ENCODE data around the gene AAMP. TPM values are rescaled to one million over a fixed set of nuclear protein-coding genes. Genes with fewer than 3 reads are reported as not detected.

The AAMP gene
- total RNA-seq, 1 donor from 2014 or later: 67.6 TPM

DNA sequence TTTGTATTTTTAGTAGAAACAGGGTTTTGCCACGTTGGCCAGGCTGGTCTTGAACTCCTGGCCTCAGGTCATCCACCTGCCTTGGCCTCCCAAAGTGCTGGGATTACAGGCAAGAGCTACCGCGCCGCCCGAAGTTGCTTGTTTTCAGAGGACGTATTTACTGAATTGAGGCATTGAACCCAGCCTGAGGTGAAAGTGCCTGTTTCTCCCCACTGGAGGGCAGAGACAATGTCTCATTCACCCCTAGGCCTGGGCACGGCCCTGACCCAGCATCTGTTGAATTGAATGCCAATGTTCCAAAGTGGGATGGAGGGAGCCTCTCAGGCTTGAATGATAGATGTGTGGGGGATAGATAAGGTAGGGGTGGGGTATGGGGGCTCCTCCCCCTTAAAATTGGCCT, 26.9 kb upstream of the AAMP start:
- TF ChIP-seq, protein P1, sequence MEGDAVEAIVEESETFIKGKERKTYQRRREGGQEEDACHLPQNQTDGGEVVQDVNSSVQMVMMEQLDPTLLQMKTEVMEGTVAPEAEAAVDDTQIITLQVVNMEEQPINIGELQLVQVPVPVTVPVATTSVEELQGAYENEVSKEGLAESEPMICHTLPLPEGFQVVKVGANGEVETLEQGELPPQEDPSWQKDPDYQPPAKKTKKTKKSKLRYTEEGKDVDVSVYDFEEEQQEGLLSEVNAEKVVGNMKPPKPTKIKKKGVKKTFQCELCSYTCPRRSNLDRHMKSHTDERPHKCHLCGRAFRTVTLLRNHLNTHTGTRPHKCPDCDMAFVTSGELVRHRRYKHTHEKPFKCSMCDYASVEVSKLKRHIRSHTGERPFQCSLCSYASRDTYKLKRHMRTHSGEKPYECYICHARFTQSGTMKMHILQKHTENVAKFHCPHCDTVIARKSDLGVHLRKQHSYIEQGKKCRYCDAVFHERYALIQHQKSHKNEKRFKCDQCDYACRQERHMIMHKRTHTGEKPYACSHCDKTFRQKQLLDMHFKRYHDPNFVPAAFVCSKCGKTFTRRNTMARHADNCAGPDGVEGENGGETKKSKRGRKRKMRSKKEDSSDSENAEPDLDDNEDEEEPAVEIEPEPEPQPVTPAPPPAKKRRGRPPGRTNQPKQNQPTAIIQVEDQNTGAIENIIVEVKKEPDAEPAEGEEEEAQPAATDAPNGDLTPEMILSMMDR (IDR thresholded peaks at IDR 0.05; ENCODE audit: unreplicated experiment): no peak
- Mint-ChIP-seq H3K9me3 (ENCODE audit: unreplicated experiment) (no peaks in the 10 kb centered on the region), H3K27ac (ENCODE audit: unreplicated experiment) (no peak overlapping the region), H3K4me1 (ENCODE audit: unreplicated experiment) (peaks cover 6% of the 10 kb centered on the region), H3K4me3 (ENCODE audit: unreplicated experiment) (no peak overlapping the region), H3K27me3 (ENCODE audit: unreplicated experiment) (peaks cover 4% of the 10 kb centered on the region), H3K36me3 (ENCODE audit: low read depth, unreplicated experiment) (peaks cover 3% of the 10 kb centered on the region)
- no peak for DNase-seq (ENCODE audit: low spot score)

GRCh38 chr2:218296200-218296599, 26.3 kb upstream of the AAMP start:
- H3K36me3 Mint-ChIP-seq (ENCODE audit: low read depth, unreplicated experiment): peaks cover 3% of the 10 kb centered on the region
- no peak overlapping the region for H3K27ac Mint-ChIP-seq (ENCODE audit: unreplicated experiment)
- no peaks in the 10 kb centered on the region for H3K9me3 Mint-ChIP-seq (ENCODE audit: unreplicated experiment)
- DNase-seq (ENCODE audit: low spot score): no peak
- H3K27me3 Mint-ChIP-seq (ENCODE audit: unreplicated experiment): peaks cover 4% of the 10 kb centered on the region
- TF ChIP-seq, protein P1 (IDR thresholded peaks at IDR 0.05; ENCODE audit: unreplicated experiment): no peak
- peaks cover 12% of the 10 kb centered on the region for H3K4me1 Mint-ChIP-seq (ENCODE audit: unreplicated experiment)
- no peak overlapping the region for H3K4me3 Mint-ChIP-seq (ENCODE audit: unreplicated experiment)

GRCh38 chr2:218295029-218295428, 25.1 kb upstream of the AAMP start:
- TF ChIP-seq, protein P1 (IDR thresholded peaks at IDR 0.05; ENCODE audit: unreplicated experiment): no peak
- H3K27me3 Mint-ChIP-seq (ENCODE audit: unreplicated experiment): peaks cover 6% of the 10 kb centered on the region
- no peaks in the 10 kb centered on the region for H3K9me3 Mint-ChIP-seq (ENCODE audit: unreplicated experiment)
- no peak for DNase-seq (ENCODE audit: low spot score)
- peaks cover 8% of the 10 kb centered on the region for H3K36me3 Mint-ChIP-seq (ENCODE audit: low read depth, unreplicated experiment)
- H3K4me3 Mint-ChIP-seq (ENCODE audit: unreplicated experiment): no peak overlapping the region
- H3K27ac Mint-ChIP-seq (ENCODE audit: unreplicated experiment): no peak overlapping the region
- H3K4me1 Mint-ChIP-seq (ENCODE audit: unreplicated experiment): peaks cover 24% of the 10 kb centered on the region

DNA sequence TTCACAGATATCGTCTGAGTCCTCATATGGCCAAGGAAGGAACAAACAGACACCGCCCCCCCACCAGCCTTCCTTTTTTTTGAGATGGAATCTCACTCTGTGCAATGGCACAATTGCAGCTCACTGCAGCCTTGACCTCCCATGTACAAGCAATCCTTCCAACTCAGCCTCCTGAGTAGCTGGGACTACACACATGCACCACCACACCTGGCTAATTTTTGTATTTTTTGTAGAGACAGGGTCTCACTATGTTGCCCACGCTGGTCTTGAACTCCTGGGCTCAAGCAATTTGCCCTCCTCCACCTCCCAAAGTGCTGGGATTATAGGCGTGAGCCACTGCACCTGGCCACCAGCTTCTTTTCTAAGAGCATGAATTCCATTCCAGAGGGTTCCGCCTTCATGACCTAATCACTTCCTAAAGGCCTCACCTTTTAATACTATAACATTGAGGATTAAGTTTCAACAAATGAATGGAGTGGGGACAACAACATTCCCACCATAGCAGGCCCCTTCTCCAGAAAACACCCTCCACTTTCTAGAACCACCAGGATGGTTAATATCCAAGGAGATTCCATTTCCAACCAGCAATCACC, 24.6 kb upstream of the AAMP start:
- H3K27me3 Mint-ChIP-seq (ENCODE audit: unreplicated experiment): peaks cover 6% of the 10 kb centered on the region
- H3K4me1 Mint-ChIP-seq (ENCODE audit: unreplicated experiment): peaks cover 29% of the 10 kb centered on the region
- H3K9me3 Mint-ChIP-seq (ENCODE audit: unreplicated experiment): no peaks in the 10 kb centered on the region
- TF ChIP-seq, protein P1 (IDR thresholded peaks at IDR 0.05; ENCODE audit: unreplicated experiment): no peak
- H3K4me3 Mint-ChIP-seq (ENCODE audit: unreplicated experiment): no peak overlapping the region
- H3K27ac Mint-ChIP-seq (ENCODE audit: unreplicated experiment): no peak overlapping the region
- DNase-seq (ENCODE audit: low spot score): no peak
- H3K36me3 Mint-ChIP-seq (ENCODE audit: low read depth, unreplicated experiment): peaks cover 10% of the 10 kb centered on the region

- H3K9me3 Mint-ChIP-seq (ENCODE audit: unreplicated experiment): no peaks in the 10 kb centered on the region
- H3K27me3 Mint-ChIP-seq (ENCODE audit: unreplicated experiment): peaks cover 6% of the 10 kb centered on the region
- peaks cover 10% of the 10 kb centered on the region for H3K36me3 Mint-ChIP-seq (ENCODE audit: low read depth, unreplicated experiment)
- no peak for DNase-seq (ENCODE audit: low spot score)
- no peak overlapping the region for H3K27ac Mint-ChIP-seq (ENCODE audit: unreplicated experiment)
- TF ChIP-seq, protein P1 (IDR thresholded peaks at IDR 0.05; ENCODE audit: unreplicated experiment): no peak
- no peak overlapping the region for H3K4me3 Mint-ChIP-seq (ENCODE audit: unreplicated experiment)
- H3K4me1 Mint-ChIP-seq (ENCODE audit: unreplicated experiment): peaks cover 33% of the 10 kb centered on the region
Observed at GRCh38 chr2:218293715-218294429, 23.9 kb upstream of the AAMP start.

All from endothelial cell (in vitro differentiated cells).